Fibroblast of mammary gland (primary cell): ENCODE data around the gene ADA.
A peak's percentile ranks its signal among the peaks of the same experiment; 100 is the strongest.

Experiments used
- DNase-seq: peaks from one replicate; pipeline ENCODE4 v3.0.0-alpha.2; 2010; ENCODE audit warnings: low read depth
- H3K4me3 ChIP-seq: 2 replicates; pipeline ENCODE4 v1.5.1; 2011; ENCODE audit warnings: low read depth, mild to moderate bottlenecking, low read length, moderate library complexity; ENCODE audit not compliant: control insufficient read depth
- CTCF ChIP-seq: conservative IDR thresholded peaks from 2 replicates; pipeline ENCODE4 v1.5.1; 2011; ENCODE audit warnings: low read depth, low read length, inconsistent platforms; ENCODE audit not compliant: control insufficient read depth, insufficient read depth

ADA gene

GRCh38 chr20:44688053-44688625 is 36.6 kb upstream of the ADA start:
- no peak for TF ChIP-seq CTCF
- no peak for DNase-seq
- no peak overlapping the region for H3K4me3 ChIP-seq

DNA sequence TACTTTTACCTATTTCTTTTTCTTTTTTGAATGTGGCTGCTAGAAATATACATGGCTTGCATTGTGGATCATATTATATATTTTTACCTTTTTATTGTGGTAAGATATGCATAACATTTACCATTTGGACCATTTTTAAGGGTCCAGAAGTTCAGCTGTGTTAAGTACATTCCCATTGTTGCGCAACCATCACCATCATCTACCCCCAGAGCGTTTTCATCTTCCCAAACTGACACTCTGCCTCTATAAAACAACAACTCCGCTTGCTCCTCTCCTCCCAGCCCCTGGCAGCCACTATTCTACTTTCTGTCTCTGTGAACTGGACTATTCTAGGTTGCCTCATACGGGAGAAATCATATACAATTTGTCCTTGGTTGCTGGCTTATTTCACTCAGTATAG is 35.4 kb upstream of the ADA start:
- H3K4me3 ChIP-seq = no peak overlapping the region
- DNase-seq = no peak
- no peak for TF ChIP-seq CTCF

DNA sequence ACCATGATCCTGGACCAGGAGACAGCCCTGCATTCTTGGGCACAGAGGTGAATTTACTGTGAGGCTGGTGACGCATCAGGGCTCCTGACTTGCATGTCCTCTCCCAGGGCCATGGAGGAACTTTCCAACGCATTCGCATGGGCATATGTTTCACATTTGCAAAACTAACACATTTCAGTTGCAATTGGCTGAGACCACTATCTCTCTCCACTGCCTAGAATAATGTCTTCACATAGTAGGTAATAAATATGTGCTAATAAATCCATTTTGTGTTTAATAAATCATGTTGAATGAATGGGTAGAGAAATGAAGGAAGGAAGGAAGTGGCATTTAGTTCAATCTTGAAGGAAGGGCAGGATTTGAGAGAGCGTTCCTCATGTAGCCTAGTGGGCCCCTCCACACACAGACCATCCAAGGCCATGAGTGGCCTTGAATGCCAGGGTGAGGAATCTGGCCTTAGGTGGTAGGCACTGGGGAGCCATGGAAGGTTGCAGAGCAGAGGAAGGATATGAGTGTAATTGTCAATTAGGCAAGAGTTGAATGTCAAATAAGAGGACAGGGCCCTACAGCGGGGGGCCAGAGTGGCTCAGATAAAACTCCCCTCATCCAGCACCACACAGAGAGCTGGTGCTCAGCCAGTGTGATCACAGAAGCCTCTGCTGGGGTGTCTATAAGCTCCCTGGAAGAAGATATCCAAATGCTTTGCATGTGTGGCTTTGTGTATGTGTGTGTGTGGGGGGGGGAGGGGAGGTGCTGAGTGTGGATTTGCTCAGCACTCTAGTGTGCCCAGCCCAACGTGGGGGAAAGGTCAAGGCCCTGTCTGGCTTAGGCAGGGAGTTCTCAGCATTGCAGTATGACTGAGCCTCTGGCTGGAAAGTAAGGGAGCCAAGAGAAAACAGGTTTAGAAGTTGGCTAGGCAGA is 32.8 kb upstream of the ADA start:
- TF ChIP-seq CTCF = no peak
- no peak for DNase-seq
- H3K4me3 ChIP-seq = no peak overlapping the region

GRCh38 chr20:44683263-44684046 is 32.0 kb upstream of the ADA start:
- H3K4me3 ChIP-seq = no peak overlapping the region
- TF ChIP-seq CTCF = peak; percentile 52
- no peak for DNase-seq

GRCh38 chr20:44681796-44682566 is 30.5 kb upstream of the ADA start:
- no peak overlapping the region for H3K4me3 ChIP-seq
- no peak for TF ChIP-seq CTCF
- DNase-seq = no peak

- TF ChIP-seq CTCF = no peak
- no peak overlapping the region for H3K4me3 ChIP-seq
These were observed 27.6 kb upstream of the ADA start for GRCh38 chr20:44678990-44679611.

More at GRCh38 chr20:44678990-44679611, 27.6 kb upstream of the ADA start:
- no peak for DNase-seq
